NT2/D1 (cell line): ENCODE measurements around the gene TOP3B.

Experiments used
- YY1 ChIP-seq: IDR thresholded peaks from 2 replicates; pipeline ENCODE4 v1.6.1; 2011; ENCODE audit not compliant: insufficient read length, insufficient read depth
- ZNF274 ChIP-seq: IDR thresholded peaks from 2 replicates; pipeline ENCODE4 v1.6.1; 2011; ENCODE audit warnings: mild to moderate bottlenecking, low read depth, low read length

- no peak for TF ChIP-seq ZNF274
- no peak for TF ChIP-seq YY1
Measured at GRCh38 chr22:21919526-21920307, 62.9 kb downstream of the TOP3B start.
